Stimulated activated CD8-positive, alpha-beta memory T cell treated with anti-CD3 and anti-CD28 coated beads, Interleukin-7, amount 100 ng/mL, for 48 hours (primary cell): Measurements from ENCODE around the gene TMEM164.
A peak's percentile ranks its signal among the peaks of the same experiment; 100 is the strongest.

ENCODE experiments used
- DNase-seq, 2 donors: peaks; one replicate each; pipeline ENCODE4 v3.0.0-alpha.2; 2020; ENCODE audit warnings: low read depth in 1 of 2; ENCODE audit errors: extremely low read depth in 1 of 2

Gene TMEM164

GRCh38 chrX:110161361-110161686 is 158.4 kb downstream of the TMEM164 start:
- DNase-seq = no peak

- no peak for DNase-seq
These were observed 159.2 kb downstream of the TMEM164 start for GRCh38 chrX:110162131-110162530.

GRCh38 chrX:110162867-110163266 is 160.0 kb downstream of the TMEM164 start:
- no peak for DNase-seq

GRCh38 chrX:110163488-110163887 is 160.6 kb downstream of the TMEM164 start:
- DNase-seq = no peak

- peak in 1 of 2 donors; percentile 21 for DNase-seq
These were observed 165.1 kb downstream of the TMEM164 start for GRCh38 chrX:110167952-110168451.

- DNase-seq = no peak
These were observed 165.7 kb downstream of the TMEM164 start for GRCh38 chrX:110168585-110168984.

DNA sequence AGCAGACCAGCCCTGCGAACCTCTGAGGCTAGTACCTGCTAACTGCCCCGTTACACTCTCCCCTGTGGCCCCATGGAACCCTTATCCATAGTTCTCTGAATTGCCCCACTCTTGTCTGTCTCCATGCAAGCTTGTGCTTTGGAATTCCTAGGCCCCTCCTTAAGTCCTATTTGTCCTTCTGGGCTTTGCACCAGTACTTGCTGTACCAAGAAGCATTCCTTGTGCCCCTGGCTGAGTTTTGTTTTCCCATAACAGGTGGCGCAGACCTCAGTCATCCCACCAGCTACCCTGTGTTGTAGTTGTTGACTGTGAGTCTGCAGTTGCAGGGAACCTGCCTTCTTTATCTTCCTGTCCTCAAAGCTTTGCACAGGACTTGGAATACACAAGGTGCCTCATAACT is 167.1 kb downstream of the TMEM164 start:
- DNase-seq = no peak

GRCh38 chrX:110171442-110171841 is 168.5 kb downstream of the TMEM164 start:
- no peak for DNase-seq

DNA sequence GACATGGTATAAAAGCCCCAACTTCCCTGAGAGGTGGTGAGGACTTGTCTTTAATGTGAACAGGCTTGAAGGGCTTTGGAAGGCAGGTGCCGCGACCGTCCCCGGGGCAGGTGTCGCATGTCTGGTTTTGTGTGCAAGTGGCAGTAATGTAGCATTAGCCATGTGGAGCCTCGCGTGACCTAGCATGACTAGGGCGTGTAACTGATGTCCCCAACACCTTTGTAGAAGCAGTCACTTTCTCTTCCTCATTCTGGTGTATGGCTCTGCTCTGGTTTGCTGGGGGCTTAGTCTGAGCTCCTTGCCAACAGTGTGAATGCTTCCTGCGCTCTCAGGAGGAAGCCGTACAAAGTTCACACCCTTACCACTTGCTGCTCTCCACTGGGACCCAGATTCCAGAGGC is 169.3 kb downstream of the TMEM164 start:
- DNase-seq = no peak

DNA sequence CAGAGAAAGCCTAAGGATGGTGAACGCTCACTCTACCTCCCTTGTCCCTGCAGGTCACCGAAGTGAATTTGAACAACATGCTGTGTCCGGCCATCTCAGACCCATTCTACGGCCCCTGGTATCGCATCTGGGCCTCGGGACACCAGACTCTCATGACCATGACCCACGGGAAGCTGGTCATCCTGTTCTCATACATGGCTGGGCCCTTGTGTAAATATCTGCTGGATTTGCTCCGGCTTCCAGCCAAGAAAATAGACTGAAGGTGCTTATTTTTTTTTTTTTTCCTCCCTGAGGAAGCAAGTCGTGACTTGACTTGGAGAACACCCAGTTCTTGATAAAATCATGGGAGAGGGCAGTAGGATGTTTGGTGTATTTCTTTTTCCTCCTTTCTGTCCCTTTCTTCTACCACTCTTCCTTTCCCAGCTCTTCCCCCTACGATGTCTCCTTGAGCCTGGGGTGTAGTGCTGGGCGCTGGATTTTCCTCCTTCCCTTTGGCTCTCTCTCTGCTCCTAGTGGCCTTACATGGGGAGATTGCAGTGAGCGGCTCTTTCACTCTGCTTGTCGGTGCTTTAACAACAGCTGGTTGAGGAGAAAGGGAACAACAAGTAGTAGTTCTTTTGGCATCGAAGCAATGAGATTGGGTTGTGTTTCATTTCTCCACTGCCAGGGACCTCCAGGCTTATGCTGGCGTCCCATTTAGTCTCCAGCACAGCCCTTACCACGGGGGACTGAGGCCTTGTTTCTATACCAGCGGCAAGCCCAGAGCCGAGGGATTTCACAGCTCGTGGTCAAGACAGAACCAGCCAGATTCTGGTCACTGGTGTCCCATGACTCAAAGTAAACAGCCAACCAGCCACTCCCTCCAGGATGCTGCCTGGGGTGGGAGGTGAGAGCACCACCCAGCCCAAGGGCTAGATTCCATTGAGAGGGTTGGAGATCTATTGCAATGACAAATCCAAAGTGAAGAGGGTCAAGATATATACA is 170.6 kb downstream of the TMEM164 start:
- no peak for DNase-seq

GRCh38 chrX:110175146-110175545 is 172.2 kb downstream of the TMEM164 start:
- no peak for DNase-seq

DNA sequence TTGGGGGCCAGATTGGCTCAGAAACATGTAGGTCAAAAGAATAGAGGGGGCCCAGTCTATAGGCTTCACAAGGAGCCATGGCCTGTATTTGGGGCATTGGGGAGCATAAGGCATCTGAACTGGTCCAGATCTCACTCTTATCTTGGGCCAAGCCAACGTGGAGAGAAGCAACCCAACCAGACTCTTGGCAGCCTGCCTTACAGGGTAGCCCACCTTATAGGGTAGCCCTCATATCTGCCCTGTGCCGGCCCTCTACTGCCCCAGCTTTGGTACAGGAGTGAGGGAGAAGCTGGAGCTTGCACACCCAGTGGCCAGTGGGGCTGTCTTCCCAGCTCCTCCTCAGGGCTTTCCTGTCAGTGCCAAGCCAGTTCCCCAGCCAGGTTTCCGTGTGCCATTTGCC is 172.8 kb downstream of the TMEM164 start:
- no peak for DNase-seq

GRCh38 chrX:110178179-110178865 is 175.4 kb downstream of the TMEM164 start:
- no peak for DNase-seq

DNA sequence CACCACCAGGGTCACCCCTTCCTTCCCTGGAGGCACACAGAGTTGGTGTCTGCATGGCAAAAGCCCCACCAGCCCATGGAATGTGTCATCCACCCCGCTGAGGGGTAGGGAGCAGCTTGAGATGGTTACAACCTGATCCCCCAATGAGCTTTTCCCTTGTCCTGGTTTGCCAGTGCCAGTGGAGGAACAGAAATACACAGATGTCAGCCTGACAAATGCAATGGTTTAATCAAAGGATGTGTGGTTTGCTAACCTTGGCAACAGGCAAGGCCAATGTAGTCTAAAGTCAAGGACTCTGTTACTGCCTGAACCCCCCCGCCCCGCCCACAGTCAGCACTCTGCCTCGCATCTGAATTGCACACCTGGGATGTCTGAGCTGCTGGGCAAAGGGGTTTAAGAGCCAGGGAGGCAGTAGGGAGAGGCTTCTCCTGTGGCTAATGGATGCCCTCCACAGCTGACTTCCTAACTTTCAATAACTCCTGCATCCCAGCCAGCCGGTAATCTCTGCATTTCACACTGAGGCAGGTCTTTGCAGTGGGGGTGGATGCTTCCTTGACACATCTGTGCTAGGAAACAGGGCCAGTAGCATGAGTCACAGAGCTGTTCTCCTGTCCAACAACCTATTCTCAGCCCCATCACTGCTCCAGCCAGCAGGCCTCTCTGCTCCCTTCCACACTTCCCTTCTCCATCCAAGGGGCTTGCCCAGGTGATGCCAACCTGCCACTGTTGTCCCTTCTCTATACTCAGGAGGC is 177.4 kb downstream of the TMEM164 start:
- DNase-seq = no peak

DNA sequence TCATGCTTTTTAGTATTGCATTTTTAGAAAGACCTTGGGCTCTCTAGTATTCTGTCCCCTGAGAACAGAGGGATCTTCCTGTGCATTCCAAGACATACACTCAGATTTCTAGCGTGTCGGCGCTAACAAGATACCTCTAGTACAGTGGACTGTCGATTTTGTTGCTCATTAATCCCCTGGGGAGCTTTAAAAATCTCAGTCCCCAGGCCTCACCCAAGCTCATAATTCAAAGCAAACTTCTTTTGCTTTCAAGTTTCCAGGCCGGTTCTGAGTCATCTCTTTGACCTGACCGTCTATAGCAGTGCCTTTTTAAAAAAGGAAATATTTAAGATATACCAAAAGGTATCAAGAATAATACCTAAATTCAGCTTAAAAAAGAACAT is 178.0 kb downstream of the TMEM164 start:
- no peak for DNase-seq

- no peak for DNase-seq
These were observed 178.7 kb downstream of the TMEM164 start for GRCh38 chrX:110181459-110182137.

GRCh38 chrX:110182362-110182761 is 179.4 kb downstream of the TMEM164 start:
- no peak for DNase-seq

GRCh38 chrX:110182865-110183264 is 180.0 kb downstream of the TMEM164 start:
- no peak for DNase-seq

- DNase-seq = no peak
These were observed 180.4 kb downstream of the TMEM164 start for GRCh38 chrX:110183314-110183713.

GRCh38 chrX:110188701-110189558 is 186.0 kb downstream of the TMEM164 start:
- no peak for DNase-seq
